Neural crest cell (in vitro differentiated cells): Measurements from ENCODE around the gene CACNA2D1. TPM values are rescaled to one million over a fixed set of nuclear protein-coding genes. Genes with fewer than 3 reads are reported as not detected.

Experiments used
- DNase-seq: peaks from one replicate; pipeline ENCODE4 v3.0.0; 2021; ENCODE audit warnings: low read depth, mixed read lengths, low spot score
- H3K27ac Mint-ChIP-seq: one replicate; pipeline ENCODE4 v1.8.0; 2021; ENCODE audit warnings: mild to moderate bottlenecking, mixed read lengths; ENCODE audit not compliant: unreplicated experiment
- H3K27me3 Mint-ChIP-seq: 2 replicates; pipeline ENCODE4 v1.8.0; 2021; ENCODE audit warnings: low read depth, mild to moderate bottlenecking, mixed read lengths
- H3K36me3 Mint-ChIP-seq: 2 replicates; pipeline ENCODE4 v1.8.0; 2021; ENCODE audit warnings: low read depth, mild to moderate bottlenecking, mixed read lengths
- H3K4me1 Mint-ChIP-seq: 2 replicates; pipeline ENCODE4 v1.8.0; 2021; ENCODE audit warnings: mixed read lengths
- H3K4me3 Mint-ChIP-seq: one replicate; pipeline ENCODE4 v1.8.0; 2021; ENCODE audit warnings: mild to moderate bottlenecking, mixed read lengths
- H3K9me3 Mint-ChIP-seq: 2 replicates; pipeline ENCODE4 v1.8.0; 2021; ENCODE audit warnings: mixed read lengths
- CTCF ChIP-seq: fragments of 200-600 bp; sonication (generic); conservative IDR thresholded peaks from 2 replicates; pipeline ENCODE4 v1.5.0; 2021; ENCODE audit warnings: antibody characterized with exemption, mild to moderate bottlenecking
- total RNA-seq: library from RNA; stranded (reverse); gene quantifications from 2 replicates; pipeline ENCODE4 v1.2.1, GENCODE V29; 2021

The CACNA2D1 gene
- total RNA-seq, 1 donor from 2014 or later = 4.5 TPM

DNA sequence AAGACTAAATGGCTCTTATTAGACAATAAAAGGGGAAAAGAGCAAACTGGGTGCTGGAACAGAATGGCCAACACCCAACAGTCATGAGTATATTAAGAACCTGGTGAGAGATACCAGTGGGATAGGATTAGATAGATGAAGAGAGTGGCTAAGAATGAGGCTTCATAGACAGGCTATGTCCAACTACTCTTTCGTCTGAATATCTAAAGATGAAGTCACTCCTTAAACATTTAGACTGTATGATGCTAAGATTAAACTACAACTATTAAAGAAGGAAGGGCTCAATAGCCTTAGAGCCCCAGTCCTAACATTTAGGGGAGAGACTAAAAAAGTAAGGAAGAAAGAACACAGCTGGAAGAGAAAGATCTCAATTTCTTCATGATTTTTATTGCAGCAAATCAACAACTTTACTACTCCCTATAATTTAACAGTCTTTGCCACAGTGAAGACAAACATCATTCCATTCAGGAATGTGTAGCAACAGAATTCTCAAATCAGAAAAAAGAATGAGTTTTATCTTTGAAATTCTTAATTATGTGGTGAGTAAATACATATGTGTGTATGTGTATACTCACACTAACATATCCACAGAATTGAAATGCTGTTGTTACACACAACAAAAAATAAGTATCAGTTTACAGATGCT is 45.6 kb downstream of the CACNA2D1 start:
- H3K4me1 Mint-ChIP-seq = no peaks in the 10 kb centered on the region
- H3K27ac Mint-ChIP-seq = no peak overlapping the region
- no peaks in the 10 kb centered on the region for H3K36me3 Mint-ChIP-seq

DNA sequence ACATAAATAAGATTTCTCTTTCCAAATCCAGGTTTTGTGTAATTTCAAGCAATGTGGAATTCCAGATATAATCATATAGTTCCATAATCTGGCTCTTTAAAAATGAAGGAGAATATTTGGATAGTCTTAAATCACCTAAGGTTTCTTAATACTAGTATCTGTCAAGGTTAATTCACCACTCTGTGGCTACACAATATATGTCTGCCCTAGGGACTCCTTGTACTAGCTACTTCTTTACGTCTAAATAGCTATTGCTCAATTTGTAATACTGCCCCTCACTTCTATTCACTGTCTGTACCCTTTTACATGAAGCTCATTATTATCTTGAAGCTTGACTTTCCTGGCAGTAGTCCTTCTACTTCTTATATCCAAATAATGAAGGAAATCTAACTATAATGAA is 47.2 kb downstream of the CACNA2D1 start:
- Mint-ChIP-seq H3K36me3 (peaks cover 4% of the 10 kb centered on the region), H3K27ac (no peak overlapping the region), H3K4me3 (no peak overlapping the region), H3K27me3 (peaks cover 77% of the 10 kb centered on the region), H3K4me1 (peaks cover 5% of the 10 kb centered on the region), H3K9me3 (peaks cover 7% of the 10 kb centered on the region)
- no peak for TF ChIP-seq CTCF
- DNase-seq = no peak

More for the DNA sequence above, 45.6 kb downstream of the CACNA2D1 start:
- no peak overlapping the region for H3K4me3 Mint-ChIP-seq
- peaks cover 73% of the 10 kb centered on the region for H3K27me3 Mint-ChIP-seq
- TF ChIP-seq CTCF = no peak
- H3K9me3 Mint-ChIP-seq = peaks cover 2% of the 10 kb centered on the region
- no peak for DNase-seq

- DNase-seq = no peak
- Mint-ChIP-seq H3K27me3 (peaks cover 87% of the 10 kb centered on the region), H3K4me3 (no peak overlapping the region), H3K36me3 (peaks cover 4% of the 10 kb centered on the region), H3K4me1 (peaks cover 5% of the 10 kb centered on the region), H3K27ac (no peak overlapping the region), H3K9me3 (peaks cover 7% of the 10 kb centered on the region)
- TF ChIP-seq CTCF = no peak
Observed at GRCh38 chr7:82395147-82395546, 48.4 kb downstream of the CACNA2D1 start.

DNA sequence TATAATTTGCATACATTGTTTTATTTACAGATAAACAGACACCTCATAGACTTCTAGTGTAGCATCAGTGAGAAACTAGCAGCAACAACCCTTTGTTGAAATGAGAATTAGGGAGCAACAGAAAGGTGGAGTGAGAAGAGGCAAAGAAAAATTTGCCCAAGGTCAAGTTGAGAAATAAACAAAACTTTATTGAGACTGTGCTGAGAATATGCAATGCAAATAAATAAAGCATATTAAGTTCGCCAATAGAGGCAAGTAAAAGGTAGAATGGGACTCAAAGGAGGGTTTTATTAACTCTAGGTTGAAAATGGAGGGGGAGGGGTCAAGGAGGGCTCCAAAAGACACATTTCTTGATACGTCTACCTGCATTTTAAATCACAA is 49.7 kb downstream of the CACNA2D1 start:
- Mint-ChIP-seq H3K9me3 (peaks cover 4% of the 10 kb centered on the region), H3K27ac (no peak overlapping the region), H3K4me1 (peaks cover 5% of the 10 kb centered on the region), H3K4me3 (no peak overlapping the region), H3K27me3 (peaks cover 93% of the 10 kb centered on the region), H3K36me3 (peaks cover 4% of the 10 kb centered on the region)
- TF ChIP-seq CTCF = no peak
- no peak for DNase-seq

GRCh38 chr7:82393076-82393839 is 50.3 kb downstream of the CACNA2D1 start:
- Mint-ChIP-seq H3K27ac (no peak overlapping the region), H3K9me3 (peaks cover 4% of the 10 kb centered on the region), H3K4me1 (peaks cover 5% of the 10 kb centered on the region), H3K27me3 (peaks cover 93% of the 10 kb centered on the region), H3K36me3 (peaks cover 4% of the 10 kb centered on the region), H3K4me3 (no peak overlapping the region)
- no peak for DNase-seq
- no peak for TF ChIP-seq CTCF
